Endothelial cell of umbilical vein (primary cell): ENCODE data around the gene PRDM7. TPM values are rescaled to one million over a fixed set of nuclear protein-coding genes. Genes with fewer than 3 reads are reported as not detected.
"Not testable (repeated sequence)": the region's sequence is repeated elsewhere in the genome, so short reads cannot be mapped to it uniquely, and the experiment has no call there.

Experiments
- BruUV-seq: library from RNA; stranded (reverse); fragments of 400-500 nt; replicated peaks from 2 replicates; lab custom pipeline; 2021; lab: Mats Ljungman, UMichigan
- CTCF ChIA-PET: fragments of 300-600, 350-600 bp; sonication (Branson Sonifier 250); formaldehyde crosslinking; loops from one replicate; lab custom pipeline; 2021; ENCODE audit warnings: antibody characterized with exemption, inconsistent platforms; lab: Charles Lee
- POLR2A ChIA-PET: fragments of 300-600, 350-600 bp; sonication (Branson Sonifier 250); formaldehyde crosslinking; loops from one replicate; lab custom pipeline; 2021; ENCODE audit warnings: antibody characterized with exemption, inconsistent platforms; lab: Charles Lee
- DNase-seq: peaks from one replicate; pipeline ENCODE4 v3.0.0-alpha.2; 2011; ENCODE audit warnings: low read depth, low spot score
- FAIRE-seq: peaks from 2 replicates; lab custom pipeline; 2011; peaks lifted over from hg19 to GRCh38; lab: Jason Lieb, UNC
- H2AFZ ChIP-seq: 2 replicates; pipeline ENCODE4 v1.6.0; 2012; ENCODE audit warnings: low read depth, low read length, control low read depth, inconsistent platforms
- H3K27ac ChIP-seq: 2 replicates; pipeline ENCODE4 v1.5.1; 2011; ENCODE audit warnings: low read depth, mild to moderate bottlenecking, control low read depth, low read length, moderate library complexity; ENCODE audit not compliant: insufficient read depth
- H3K27me3 ChIP-seq, 2 experiments: 2 replicates each; pipeline versions ENCODE4 v1.6.0 to v1.6.1; 2011; ENCODE audit warnings: low read length in 2 of 2, mixed read lengths in 1 of 2; ENCODE audit not compliant: control insufficient read depth in 2 of 2, insufficient read depth in 2 of 2
- H3K36me3 ChIP-seq, 2 experiments: 2 replicates in 1 of 2; 3 replicates in 1 of 2; pipeline ENCODE4 v1.5.1; 2011; ENCODE audit warnings: low read length in 2 of 2, mild to moderate bottlenecking in 1 of 2, moderate library complexity in 1 of 2; ENCODE audit not compliant: control insufficient read depth in 2 of 2, insufficient read depth in 2 of 2; ENCODE audit errors: extremely low read depth in 1 of 2
- H3K4me1 ChIP-seq: 3 replicates; pipeline ENCODE4 v1.5.1; 2011; ENCODE audit warnings: mild to moderate bottlenecking, low read length; ENCODE audit not compliant: control insufficient read depth, insufficient read depth; ENCODE audit errors: extremely low read depth
- H3K4me2 ChIP-seq: 2 replicates; pipeline ENCODE4 v1.6.1; 2011; ENCODE audit warnings: low read length, control low read depth, mixed read lengths; ENCODE audit not compliant: insufficient read depth
- H3K4me3 ChIP-seq, 3 experiments: fragments of 200-600 bp in 1 of 3; sonication (generic), shearing (Covaris generic) in 1 of 3; replicated peaks in 1 of 3; 2 replicates each; pipeline ENCODE4 v1.5.1; 2011 to 2016; ENCODE audit warnings: control low read depth in 3 of 3, low read length in 3 of 3, mild to moderate bottlenecking in 2 of 3, inconsistent platforms in 1 of 3, low read depth in 1 of 3, moderate library complexity in 1 of 3; ENCODE audit not compliant: insufficient read depth in 1 of 3
- H3K79me2 ChIP-seq: 2 replicates; pipeline ENCODE4 v1.6.0; 2012; ENCODE audit warnings: low read length, inconsistent platforms; ENCODE audit not compliant: control insufficient read depth, insufficient read depth
- H3K9ac ChIP-seq: replicated peaks from 2 replicates; pipeline ENCODE3; 2011; ENCODE audit warnings: low read length, control low read depth; ENCODE audit not compliant: insufficient read depth; ENCODE audit errors: extremely low read depth
- H3K9me1 ChIP-seq: replicated peaks from 3 replicates; pipeline ENCODE4 v1.6.0; 2011; ENCODE audit warnings: mild to moderate bottlenecking, low read length; ENCODE audit not compliant: control insufficient read depth, insufficient read depth; ENCODE audit errors: extremely low read depth
- H3K9me3 ChIP-seq: replicated peaks from 2 replicates; pipeline ENCODE4 v1.5.1; 2012; ENCODE audit warnings: low read length, inconsistent platforms; ENCODE audit not compliant: control insufficient read depth, insufficient read depth
- H4K20me1 ChIP-seq: replicated peaks from 2 replicates; pipeline ENCODE3; 2011; ENCODE audit warnings: mild to moderate bottlenecking, low read length; ENCODE audit not compliant: control insufficient read depth, insufficient read depth; ENCODE audit errors: extremely low read depth
- dilution Hi-C: fragments of 300-500 bp; cut with MboI; formaldehyde crosslinking; loops from one replicate; pipeline ENCODE4 v1.15.0; 2019; ENCODE audit warnings: low sequenced_read_pairs; ENCODE audit not compliant: extremely low pct_ligation_motif_present
- intact Hi-C: fragments of 100-400 bp; cut with micrococcal nuclease; formaldehyde crosslinking; loops from one replicate; pipeline ENCODE4 v1.10.0; 2022
- polyA plus RNA-seq, 4 experiments: library from polyadenylated mRNA; depleted of rRNA in 3 of 4; stranded (reverse) in 3 of 4; unstranded in 1 of 4; fragments of >200 nt; gene quantifications; 2 replicates each; pipeline versions ENCODE4 v1.2.1 to v1.2.3, GENCODE V29; 2011 to 2012; ENCODE audit warnings: missing spikeins in 1 of 4
- total RNA-seq: library from RNA; stranded (reverse); gene quantifications from 2 replicates; pipeline ENCODE4 v1.2.3, GENCODE V29; 2021

The PRDM7 gene
- total and polyA plus RNA-seq, 2 donors (not counting 3 experiments of a cell fraction or from before 2014, with no cell fraction given), result not detected

DNA sequence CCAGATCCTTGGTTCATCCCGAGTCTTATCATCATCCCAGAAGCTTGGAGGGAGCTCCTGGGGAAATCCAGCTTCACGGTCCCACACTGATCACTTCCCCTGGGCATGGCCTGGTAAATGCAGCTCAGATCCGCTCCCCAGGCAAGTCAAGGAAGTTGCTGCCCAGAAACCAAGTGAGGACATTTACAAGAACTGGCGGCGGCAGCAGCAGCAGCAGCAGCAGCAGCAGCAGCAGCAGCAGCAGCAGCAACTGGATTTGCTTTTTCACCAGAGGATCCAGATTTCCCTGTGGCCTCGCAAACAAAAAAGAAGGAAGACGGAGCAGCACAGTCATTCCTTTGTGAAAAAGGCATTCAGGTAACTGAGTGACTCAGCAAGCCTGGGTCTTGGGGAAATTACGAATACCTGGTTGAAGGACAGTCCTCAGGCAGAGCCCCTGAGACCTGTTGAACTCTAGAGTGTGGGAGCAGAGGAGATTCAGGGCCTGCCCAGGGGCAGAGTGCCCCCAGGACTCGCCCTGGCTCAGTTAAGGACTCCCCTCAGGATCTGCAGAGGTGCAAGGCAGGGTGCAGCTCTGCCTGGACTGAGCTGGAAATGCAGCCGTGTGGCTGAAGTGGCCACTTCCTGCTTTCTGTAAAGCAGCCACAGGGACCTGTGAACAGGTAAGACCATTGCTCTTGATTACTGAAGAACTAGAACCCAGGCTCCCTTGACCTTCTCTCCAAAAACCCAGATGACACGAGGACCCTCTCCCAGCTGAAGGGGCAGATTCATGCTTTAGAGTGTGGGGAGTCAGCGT is 25.2 kb upstream of the PRDM7 start:
- H2AFZ ChIP-seq, H3K79me2 ChIP-seq, H4K20me1 ChIP-seq, H3K9ac ChIP-seq, H3K4me3 ChIP-seq, H3K36me3 ChIP-seq, H3K27me3 ChIP-seq, H3K9me3 ChIP-seq, POLR2A ChIA-PET, H3K4me1 ChIP-seq, H3K4me2 ChIP-seq, intact Hi-C loops, CTCF ChIA-PET, FAIRE-seq, H3K9me1 ChIP-seq, H3K27ac ChIP-seq, DNase-seq, dilution Hi-C loops, BruUV-seq: not testable (repeated sequence)

DNA sequence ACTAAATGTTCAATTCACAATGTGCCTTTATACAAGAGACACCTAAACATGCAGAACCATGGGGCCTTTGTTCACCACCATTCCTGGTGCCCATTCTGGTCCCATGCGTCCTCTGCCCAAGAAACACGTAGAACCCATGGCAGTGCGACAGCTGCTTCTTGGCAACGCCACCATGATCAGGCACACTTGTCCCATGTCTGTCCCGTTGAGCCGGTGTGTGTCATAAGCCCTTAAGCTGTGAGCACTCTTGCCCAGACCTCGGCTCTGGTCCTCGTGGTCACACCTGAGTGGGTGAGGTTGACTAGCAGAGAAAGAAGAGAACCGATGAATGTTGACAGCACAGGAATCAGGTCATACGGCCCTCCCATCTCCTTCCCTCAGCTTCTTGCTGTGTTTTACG is 24.2 kb upstream of the PRDM7 start:
- H3K27ac ChIP-seq, H3K27me3 ChIP-seq, dilution Hi-C loops, BruUV-seq, H3K9me3 ChIP-seq, H3K9me1 ChIP-seq, intact Hi-C loops, H3K4me1 ChIP-seq, H3K36me3 ChIP-seq, H3K9ac ChIP-seq, H3K4me3 ChIP-seq, H3K4me2 ChIP-seq, H3K79me2 ChIP-seq, POLR2A ChIA-PET, H4K20me1 ChIP-seq, FAIRE-seq, CTCF ChIA-PET, H2AFZ ChIP-seq, DNase-seq: not testable (repeated sequence)

DNA sequence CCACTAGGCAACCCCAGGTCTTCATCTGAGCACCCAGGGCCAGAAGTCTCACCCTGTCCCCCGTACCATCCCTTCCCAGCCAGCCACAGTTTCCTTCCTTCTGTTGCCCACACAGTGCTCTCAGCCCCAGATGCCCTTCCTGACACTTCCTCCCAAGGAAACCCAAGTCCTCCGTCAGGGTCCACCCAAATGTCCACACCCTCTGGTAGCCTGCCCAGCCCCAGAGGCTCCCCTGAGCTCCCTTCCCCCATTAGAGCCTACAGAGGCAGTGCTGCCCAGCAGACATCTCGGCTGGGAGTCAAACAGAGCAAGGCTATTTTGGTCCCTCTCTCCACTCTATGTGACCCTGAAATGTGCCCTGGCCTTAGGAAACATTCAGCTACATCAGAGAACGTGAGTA is 23.7 kb upstream of the PRDM7 start:
- H2AFZ ChIP-seq, intact Hi-C loops, CTCF ChIA-PET, H3K27me3 ChIP-seq, H4K20me1 ChIP-seq, BruUV-seq, H3K4me2 ChIP-seq, POLR2A ChIA-PET, DNase-seq, H3K9me3 ChIP-seq, dilution Hi-C loops, H3K9ac ChIP-seq, H3K27ac ChIP-seq, H3K9me1 ChIP-seq, H3K79me2 ChIP-seq, H3K36me3 ChIP-seq, H3K4me1 ChIP-seq, H3K4me3 ChIP-seq, FAIRE-seq: not testable (repeated sequence)

DNA sequence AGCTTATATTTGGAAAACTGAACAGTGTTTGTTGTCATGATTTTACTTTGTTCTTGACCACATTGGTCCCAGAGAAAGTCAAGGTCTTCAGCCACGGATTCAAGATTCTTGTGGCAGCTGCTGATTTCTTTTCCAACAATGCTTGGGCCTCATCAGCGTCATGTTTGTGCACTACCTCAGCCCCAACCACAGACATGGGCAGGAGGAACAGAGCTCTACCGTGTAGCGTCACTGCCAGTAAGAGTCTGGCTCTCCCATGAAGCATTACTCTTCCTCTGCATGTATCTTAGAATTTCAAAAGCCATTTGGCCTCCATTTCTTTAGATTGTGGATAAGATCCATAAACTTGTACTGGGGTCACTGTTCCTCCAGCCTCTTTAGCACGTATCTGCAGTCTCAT is 23.1 kb upstream of the PRDM7 start:
- intact Hi-C loops, H2AFZ ChIP-seq, CTCF ChIA-PET, H3K36me3 ChIP-seq, H3K9me3 ChIP-seq, H3K27me3 ChIP-seq, H3K4me1 ChIP-seq, DNase-seq, H3K79me2 ChIP-seq, H3K9me1 ChIP-seq, POLR2A ChIA-PET, BruUV-seq, H3K9ac ChIP-seq, H4K20me1 ChIP-seq, dilution Hi-C loops, H3K4me2 ChIP-seq, FAIRE-seq, H3K27ac ChIP-seq, H3K4me3 ChIP-seq: not testable (repeated sequence)
